Neural cell (in vitro differentiated cells): ENCODE data around the gene PRRG3. TPM values are rescaled to one million over a fixed set of nuclear protein-coding genes. Genes with fewer than 3 reads are reported as not detected.

Source experiments
- H2AFZ ChIP-seq: fragments of 200-600, 300-800 bp; sonication (generic), shearing (Covaris generic); 2 replicates; pipeline ENCODE4 v1.6.0; 2014; ENCODE audit warnings: low read depth, mild to moderate bottlenecking, antibody characterized with exemption, low read length, moderate library complexity
- H3F3A ChIP-seq: fragments of 200-600 bp; shearing (Covaris generic); 2 replicates; pipeline ENCODE4 v1.6.1; 2016; ENCODE audit warnings: mild to moderate bottlenecking, moderate library complexity, mixed read lengths, antibody characterized with exemption, low read length; ENCODE audit not compliant: insufficient read depth, poor library complexity, severe bottlenecking
- H3K27ac ChIP-seq: fragments of 200-600, 300-800 bp; sonication (generic), shearing (Covaris generic); 2 replicates; pipeline ENCODE4 v1.5.1; 2014; ENCODE audit warnings: mild to moderate bottlenecking, low read length, moderate library complexity
- H3K27me3 ChIP-seq: fragments of 300-800, 200-600 bp; sonication (generic), shearing (Covaris generic); 2 replicates; pipeline ENCODE4 v1.6.0; 2014; ENCODE audit warnings: mild to moderate bottlenecking, low read depth, low read length, moderate library complexity; ENCODE audit not compliant: insufficient read depth
- H3K36me3 ChIP-seq: fragments of 300-800, 200-600 bp; sonication (generic), shearing (Covaris generic); 2 replicates; pipeline ENCODE4 v1.5.1; 2014; ENCODE audit warnings: mild to moderate bottlenecking, antibody characterized with exemption, low read length, moderate library complexity; ENCODE audit not compliant: insufficient read depth
- H3K4me2 ChIP-seq: fragments of 300-800, 200-600 bp; sonication (generic), shearing (Covaris generic); 2 replicates; pipeline ENCODE4 v1.6.0; 2014; ENCODE audit warnings: mild to moderate bottlenecking, low read length
- H3K4me3 ChIP-seq: fragments of 300-800, 200-600 bp; sonication (generic), shearing (Covaris generic); 2 replicates; pipeline ENCODE4 v1.5.1; 2014; ENCODE audit warnings: mild to moderate bottlenecking, low read length, moderate library complexity
- H3K79me2 ChIP-seq: fragments of 200-600 bp; shearing (Covaris generic); replicated peaks from 2 replicates; pipeline ENCODE4 v1.6.0; 2014; ENCODE audit warnings: mild to moderate bottlenecking, low read length, moderate library complexity; ENCODE audit not compliant: insufficient read depth
- H3K9ac ChIP-seq: fragments of 300-800, 200-600 bp; sonication (generic), shearing (Covaris generic); 2 replicates; pipeline ENCODE4 v1.6.1; 2016; ENCODE audit warnings: mild to moderate bottlenecking, low read length, mixed read lengths
- H3K9me2 ChIP-seq: fragments of 200-600 bp; shearing (Covaris generic); 2 replicates; pipeline ENCODE4 v1.6.1; 2016; ENCODE audit warnings: mild to moderate bottlenecking, low read length, mixed read lengths; ENCODE audit not compliant: insufficient read depth
- H3K9me3 ChIP-seq: fragments of 200-600, 300-800 bp; sonication (generic), shearing (Covaris generic); 2 replicates; pipeline ENCODE4 v1.6.1; 2016; ENCODE audit warnings: mild to moderate bottlenecking, mixed run types, low read length, moderate library complexity, mixed read lengths
- H4K20me1 ChIP-seq: fragments of 200-600 bp; shearing (Covaris generic); 2 replicates; pipeline ENCODE4 v1.6.1; 2016; ENCODE audit warnings: mild to moderate bottlenecking, mixed run types; ENCODE audit not compliant: insufficient read depth
- CTCF ChIP-seq: fragments of 450-650 bp; IDR thresholded peaks from 2 replicates; pipeline ENCODE4 v1.5.1; 2014; ENCODE audit warnings: antibody characterized with exemption, mild to moderate bottlenecking, moderate library complexity; ENCODE audit not compliant: poor library complexity, severe bottlenecking
- EP300 ChIP-seq: fragments of 450-650 bp; conservative IDR thresholded peaks from 2 replicates; pipeline ENCODE4 v1.6.1; 2014; ENCODE audit warnings: antibody characterized with exemption, mild to moderate bottlenecking, moderate library complexity; ENCODE audit not compliant: poor library complexity, severe bottlenecking
- EZH2 ChIP-seq: fragments of 200-600, 300-800 bp; shearing (Covaris generic), sonication (generic); IDR thresholded peaks from 2 replicates; pipeline ENCODE4 v1.6.1; 2014; ENCODE audit warnings: antibody characterized with exemption, low read length, borderline replicate concordance, mild to moderate bottlenecking; ENCODE audit not compliant: insufficient read depth, poor library complexity, severe bottlenecking
- MXI1 ChIP-seq: fragments of 450-650 bp; conservative IDR thresholded peaks from 2 replicates; pipeline ENCODE4 v1.6.1; 2014; ENCODE audit warnings: antibody characterized with exemption, mild to moderate bottlenecking; ENCODE audit not compliant: poor library complexity, severe bottlenecking
- POLR2AphosphoS5 ChIP-seq: IDR thresholded peaks from 2 replicates; pipeline ENCODE4 v1.6.1; 2012
- RAD21 ChIP-seq: fragments of 450-650 bp; conservative IDR thresholded peaks from 2 replicates; pipeline ENCODE4 v1.6.1; 2014; ENCODE audit warnings: antibody characterized with exemption, mild to moderate bottlenecking, moderate library complexity
- REST ChIP-seq: IDR thresholded peaks from 2 replicates; pipeline ENCODE4 v1.6.1; 2012; ENCODE audit warnings: borderline replicate concordance
- SMC3 ChIP-seq: fragments of 450-650 bp; conservative IDR thresholded peaks from 2 replicates; pipeline ENCODE4 v1.6.1; 2014; ENCODE audit warnings: antibody characterized with exemption, mild to moderate bottlenecking, moderate library complexity; ENCODE audit not compliant: poor library complexity
- TAF1 ChIP-seq: IDR thresholded peaks from 2 replicates; pipeline ENCODE4 v1.6.1; 2012; ENCODE audit warnings: low read depth
- polyA plus RNA-seq: library from polyadenylated mRNA; depleted of rRNA; stranded (reverse); fragments of >200 nt; gene quantifications from 2 replicates; pipeline ENCODE4 v1.2.3, GENCODE V29; 2014

The PRRG3 gene
- polyA plus RNA-seq, 1 donor from 2014 or later, result not detected

GRCh38 chrX:151725338-151725614 is 30.0 kb downstream of the PRRG3 start:
- Histone ChIP-seq H3K27ac (no peak overlapping the region), H3K36me3 (no peaks in the 10 kb centered on the region), H2AFZ (no peak overlapping the region), H3K27me3 (no peaks in the 10 kb centered on the region), H3K79me2 (no peaks in the 10 kb centered on the region), H3F3A (no peaks in the 10 kb centered on the region), H3K4me3 (no peak overlapping the region), H3K4me2 (no peak overlapping the region), H4K20me1 (no peaks in the 10 kb centered on the region), H3K9me2 (no peaks in the 10 kb centered on the region), H3K9me3 (no peaks in the 10 kb centered on the region), H3K9ac (no peak overlapping the region)
- TF ChIP-seq REST (no peak), EZH2 (no peak), RAD21 (no peak), MXI1 (no peak), SMC3 (no peak), TAF1 (no peak), CTCF (no peak), POLR2AphosphoS5 (no peak), EP300 (no peak)

GRCh38 chrX:151726751-151727150 is 31.5 kb downstream of the PRRG3 start:
- H3K4me2 ChIP-seq, result no peak overlapping the region
- H3K9ac ChIP-seq, result no peak overlapping the region
- no peaks in the 10 kb centered on the region for H4K20me1 ChIP-seq
- no peaks in the 10 kb centered on the region for H3K36me3 ChIP-seq
- no peaks in the 10 kb centered on the region for H3K27me3 ChIP-seq
- no peaks in the 10 kb centered on the region for H3K79me2 ChIP-seq
- no peaks in the 10 kb centered on the region for H3K9me3 ChIP-seq
- no peak overlapping the region for H3K27ac ChIP-seq
- TF ChIP-seq MXI1, result no peak
- no peak for TF ChIP-seq TAF1
- TF ChIP-seq EP300, result no peak
- no peak for TF ChIP-seq SMC3
- no peak for TF ChIP-seq POLR2AphosphoS5
- TF ChIP-seq EZH2, result no peak
- TF ChIP-seq RAD21, result no peak
- TF ChIP-seq REST, result no peak
- TF ChIP-seq CTCF, result no peak
- H3K9me2 ChIP-seq, result no peaks in the 10 kb centered on the region
- H3K4me3 ChIP-seq, result no peak overlapping the region
- no peaks in the 10 kb centered on the region for H3F3A ChIP-seq
- no peak overlapping the region for H2AFZ ChIP-seq
